HG03060 (cell line): ENCODE results near the gene TEX101.

Source experiments
- ATAC-seq: cut with Tn5 transposase; IDR thresholded peaks from one replicate; pipeline ENCODE4 v1.9.1; 2021; ENCODE audit warnings: low read depth, moderate number of reproducible peaks; ENCODE audit not compliant: unreplicated experiment

The TEX101 gene

GRCh38 chr19:43467730-43468129 is 53.0 kb downstream of the TEX101 start:
- no peak for ATAC-seq
